Thyroid gland (tissue), 4 donors: ENCODE results near the gene ST6GALNAC3.

ENCODE experiments used
- CTCF ChIP-seq, 6 experiments: fragments of 200-600 bp in 3 of 6; fragments of 450-650 bp in 3 of 6; sonication (generic) in 3 of 6; IDR thresholded peaks; one replicate each; pipeline ENCODE4 v1.5.1; 2016 to 2019; ENCODE audit warnings: antibody characterized with exemption in 6 of 6, mild to moderate bottlenecking in 2 of 6, inconsistent platforms in 1 of 6, moderate library complexity in 1 of 6
- POLR2A ChIP-seq, 2 donors: fragments of 450-650 bp; IDR thresholded peaks; one replicate each; pipeline ENCODE4 v1.6.1; 2017; ENCODE audit warnings: antibody characterized with exemption in 2 of 2, mild to moderate bottlenecking in 2 of 2, moderate library complexity in 1 of 2

GRCh38 chr1:76170513-76170912, 96.0 kb downstream of the ST6GALNAC3 start:
- TF ChIP-seq POLR2A (IDR thresholded peaks at IDR 0.05) = no peak
- TF ChIP-seq CTCF (IDR thresholded peaks at IDR 0.05) = no peak
